K562 (cell line): Measurements from ENCODE around the gene DIPK1A. TPM values are rescaled to one million over a fixed set of nuclear protein-coding genes. Genes with fewer than 3 reads are reported as not detected.
A peak's percentile ranks its signal among the peaks of the same experiment; 100 is the strongest.

Source experiments
- BRD9 ChIP-seq: fragments of 450-650 bp; IDR thresholded peaks from 2 replicates; pipeline ENCODE4 v1.6.1; 2018; ENCODE audit warnings: low read depth; ENCODE audit not compliant: partially characterized antibody
- CREM ChIP-seq: IDR thresholded peaks from 2 replicates; pipeline ENCODE4 v1.6.1; 2014; ENCODE audit warnings: antibody characterized with exemption, low read depth
- ETV1 ChIP-seq: fragments of 450-650 bp; conservative IDR thresholded peaks from 2 replicates; pipeline ENCODE4 v1.6.1; 2016; ENCODE audit warnings: missing genetic modification characterization, control low read depth, low read depth, missing compliant biosample characterization
- KLF10 ChIP-seq: fragments of 250-450 bp; sonication (Bioruptor Pico); IDR thresholded peaks from 2 replicates; pipeline ENCODE4 v1.6.1; 2021; ENCODE audit warnings: matching md5 sums
- MCM7 ChIP-seq, 2 experiments: fragments of 450-650 bp; IDR thresholded peaks; 2 replicates each; pipeline ENCODE4 v1.6.1; 2016 to 2018
- MYC ChIP-seq, 2 experiments: fragments of 250-450 bp in 1 of 2; sonication (Bioruptor Pico) in 1 of 2; IDR thresholded peaks; 2 replicates each; pipeline versions ENCODE4 v1.5.1 to v1.6.1; 2012 to 2021; ENCODE audit warnings: low read depth in 2 of 2, borderline replicate concordance in 1 of 2, improper control_type of control experiment in 1 of 2, low read length in 1 of 2, mild to moderate bottlenecking in 1 of 2, moderate library complexity in 1 of 2
- NONO ChIP-seq, 2 experiments: fragments of 200-400 bp in 1 of 2; fragments of 450-650 bp in 1 of 2; formaldehyde crosslinking in 1 of 2; IDR thresholded peaks; 2 replicates each; pipeline ENCODE4 v1.6.1; 2017; ENCODE audit warnings: low read depth in 2 of 2, mild to moderate bottlenecking in 2 of 2, moderate library complexity in 2 of 2, low read length in 1 of 2
- ZBTB7A ChIP-seq: IDR thresholded peaks from 2 replicates; pipeline ENCODE4 v1.6.1; 2011; ENCODE audit warnings: low read depth, mild to moderate bottlenecking, low read length, moderate library complexity, borderline replicate concordance; ENCODE audit not compliant: control insufficient read depth
- polyA plus RNA-seq, 8 experiments: library from polyadenylated mRNA; depleted of rRNA in 4 of 8; stranded (reverse) in 5 of 8; unstranded in 3 of 8; fragments of >200 nt; fragmentation: Nextera tagmentation in 2 of 8; fragmentation: Illumina TruSeq in 1 of 8; extraction: Ambion mirVana in 2 of 8; extraction: Trizol in 1 of 8; gene quantifications; 2 replicates each; pipeline versions ENCODE4 v1.2.1 to v1.2.3, GENCODE V29; 2011 to 2014; ENCODE audit warnings: inconsistent platforms in 1 of 8, missing spikeins in 1 of 8
- total RNA-seq, 7 experiments: library from RNA; depleted of rRNA in 6 of 7; stranded (reverse); fragments of >200 nt in 6 of 7; fragmentation: Illumina TruSeq in 2 of 7; extraction: Trizol in 2 of 7; gene quantifications; 2 replicates each; pipeline versions ENCODE4 v1.2.1 to v1.2.3, GENCODE V29; 2011 to 2021; ENCODE audit warnings: low replicate concordance in 1 of 7
- TF ChIP-seq, protein P1 (sequence below), 2 experiments: fragments of 450-650 bp in 1 of 2; IDR thresholded peaks; 2 replicates each; pipeline ENCODE4 v1.6.1; 2011 to 2017; ENCODE audit warnings: low read depth in 2 of 2, antibody characterized with exemption in 1 of 2, borderline replicate concordance in 1 of 2, low read length in 1 of 2, mild to moderate bottlenecking in 1 of 2, mixed read lengths in 1 of 2; ENCODE audit not compliant: control insufficient read depth in 1 of 2
- TF ChIP-seq, protein P2 (sequence below), 2 experiments: fragments of 450-650 bp in 1 of 2; sonication (generic) in 1 of 2; formaldehyde crosslinking in 1 of 2; IDR thresholded peaks; 2 replicates each; pipeline versions ENCODE4 v1.7.1 to v1.9.0; 2016 to 2022; ENCODE audit warnings: inconsistent platforms in 1 of 2, mild to moderate bottlenecking in 1 of 2, missing genetic modification reagents in 1 of 2

Gene DIPK1A
- total and polyA plus RNA-seq, 9 of the 15 experiments (the other 6 are each of a cell fraction or from before 2014, with no cell fraction given), result 0.54 to 2.5 (median 1.3) TPM

DNA sequence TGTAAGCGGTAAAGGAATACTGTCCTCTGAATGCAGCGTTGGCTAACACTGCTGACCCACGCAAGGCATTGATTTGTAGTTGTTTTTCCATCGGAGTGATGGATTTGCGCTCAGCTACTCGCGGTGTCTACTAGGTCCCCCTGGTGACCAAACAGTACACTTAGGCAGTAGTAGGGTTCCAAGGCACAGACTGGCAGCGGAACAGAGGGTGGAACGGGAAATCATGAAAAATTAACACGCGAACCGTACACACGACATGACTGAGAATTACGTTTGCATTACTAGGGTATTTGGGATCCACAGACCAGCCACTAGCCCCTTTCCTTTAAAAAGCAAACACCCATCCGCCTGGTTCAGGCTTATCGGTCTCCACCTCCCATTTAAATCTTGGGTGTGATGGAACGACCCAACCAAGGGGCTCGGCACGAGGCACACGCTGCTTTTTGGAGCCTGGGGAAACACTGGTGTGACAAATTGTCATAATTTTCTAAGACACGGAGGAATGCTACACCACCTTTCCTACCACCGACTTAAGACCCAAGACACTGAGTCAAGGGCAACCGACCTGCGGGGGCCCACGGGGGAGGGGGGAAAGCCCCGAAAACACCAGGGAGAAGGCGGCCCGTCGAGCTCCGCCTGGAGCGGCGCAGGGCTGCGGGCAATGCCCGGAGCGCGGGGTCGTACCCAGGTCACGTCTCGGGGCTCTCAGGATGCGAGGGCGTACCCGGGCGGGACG is 699 bp downstream of the DIPK1A start (continued):
- TF ChIP-seq, protein P1, sequence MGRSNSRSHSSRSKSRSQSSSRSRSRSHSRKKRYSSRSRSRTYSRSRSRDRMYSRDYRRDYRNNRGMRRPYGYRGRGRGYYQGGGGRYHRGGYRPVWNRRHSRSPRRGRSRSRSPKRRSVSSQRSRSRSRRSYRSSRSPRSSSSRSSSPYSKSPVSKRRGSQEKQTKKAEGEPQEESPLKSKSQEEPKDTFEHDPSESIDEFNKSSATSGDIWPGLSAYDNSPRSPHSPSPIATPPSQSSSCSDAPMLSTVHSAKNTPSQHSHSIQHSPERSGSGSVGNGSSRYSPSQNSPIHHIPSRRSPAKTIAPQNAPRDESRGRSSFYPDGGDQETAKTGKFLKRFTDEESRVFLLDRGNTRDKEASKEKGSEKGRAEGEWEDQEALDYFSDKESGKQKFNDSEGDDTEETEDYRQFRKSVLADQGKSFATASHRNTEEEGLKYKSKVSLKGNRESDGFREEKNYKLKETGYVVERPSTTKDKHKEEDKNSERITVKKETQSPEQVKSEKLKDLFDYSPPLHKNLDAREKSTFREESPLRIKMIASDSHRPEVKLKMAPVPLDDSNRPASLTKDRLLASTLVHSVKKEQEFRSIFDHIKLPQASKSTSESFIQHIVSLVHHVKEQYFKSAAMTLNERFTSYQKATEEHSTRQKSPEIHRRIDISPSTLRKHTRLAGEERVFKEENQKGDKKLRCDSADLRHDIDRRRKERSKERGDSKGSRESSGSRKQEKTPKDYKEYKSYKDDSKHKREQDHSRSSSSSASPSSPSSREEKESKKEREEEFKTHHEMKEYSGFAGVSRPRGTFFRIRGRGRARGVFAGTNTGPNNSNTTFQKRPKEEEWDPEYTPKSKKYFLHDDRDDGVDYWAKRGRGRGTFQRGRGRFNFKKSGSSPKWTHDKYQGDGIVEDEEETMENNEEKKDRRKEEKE (IDR thresholded peaks at IDR 0.05; ENCODE audit: borderline replicate concordance in 1 of 2, control insufficient read depth in 1 of 2, low read depth in 2 of 2, low read length in 1 of 2), result 0 out of 4 replicates have a peak, but pooled peaks of 1 of the 2 experiments have one; percentile 23
- TF ChIP-seq ZBTB7A (no peak), MCM7 (IDR thresholded peaks at IDR 0.05) (no peak), CREM (0 out of 2 replicates have a peak, but pooled peaks have one; percentile 18), ETV1 (tag) (0 out of 2 replicates have a peak, but pooled peaks have one; percentile 14), KLF10 (CRISPR knock-in tag) (no peak), NONO (IDR thresholded peaks at IDR 0.05; ENCODE audit: low read depth in 2 of 2, low read length in 1 of 2) (0 out of 4 replicates have a peak, but pooled peaks of 1 of the 2 experiments have one; percentile 50), MYC (IDR thresholded peaks at IDR 0.05; ENCODE audit: low read depth, low read length) (0 out of 2 replicates have a peak, but pooled peaks have one; percentile 11), MYC (CRISPR knock-in tag; IDR thresholded peaks at IDR 0.05; ENCODE audit: borderline replicate concordance, low read depth) (no peak), BRD9 (peak; percentile 29)
- TF ChIP-seq, protein P2, sequence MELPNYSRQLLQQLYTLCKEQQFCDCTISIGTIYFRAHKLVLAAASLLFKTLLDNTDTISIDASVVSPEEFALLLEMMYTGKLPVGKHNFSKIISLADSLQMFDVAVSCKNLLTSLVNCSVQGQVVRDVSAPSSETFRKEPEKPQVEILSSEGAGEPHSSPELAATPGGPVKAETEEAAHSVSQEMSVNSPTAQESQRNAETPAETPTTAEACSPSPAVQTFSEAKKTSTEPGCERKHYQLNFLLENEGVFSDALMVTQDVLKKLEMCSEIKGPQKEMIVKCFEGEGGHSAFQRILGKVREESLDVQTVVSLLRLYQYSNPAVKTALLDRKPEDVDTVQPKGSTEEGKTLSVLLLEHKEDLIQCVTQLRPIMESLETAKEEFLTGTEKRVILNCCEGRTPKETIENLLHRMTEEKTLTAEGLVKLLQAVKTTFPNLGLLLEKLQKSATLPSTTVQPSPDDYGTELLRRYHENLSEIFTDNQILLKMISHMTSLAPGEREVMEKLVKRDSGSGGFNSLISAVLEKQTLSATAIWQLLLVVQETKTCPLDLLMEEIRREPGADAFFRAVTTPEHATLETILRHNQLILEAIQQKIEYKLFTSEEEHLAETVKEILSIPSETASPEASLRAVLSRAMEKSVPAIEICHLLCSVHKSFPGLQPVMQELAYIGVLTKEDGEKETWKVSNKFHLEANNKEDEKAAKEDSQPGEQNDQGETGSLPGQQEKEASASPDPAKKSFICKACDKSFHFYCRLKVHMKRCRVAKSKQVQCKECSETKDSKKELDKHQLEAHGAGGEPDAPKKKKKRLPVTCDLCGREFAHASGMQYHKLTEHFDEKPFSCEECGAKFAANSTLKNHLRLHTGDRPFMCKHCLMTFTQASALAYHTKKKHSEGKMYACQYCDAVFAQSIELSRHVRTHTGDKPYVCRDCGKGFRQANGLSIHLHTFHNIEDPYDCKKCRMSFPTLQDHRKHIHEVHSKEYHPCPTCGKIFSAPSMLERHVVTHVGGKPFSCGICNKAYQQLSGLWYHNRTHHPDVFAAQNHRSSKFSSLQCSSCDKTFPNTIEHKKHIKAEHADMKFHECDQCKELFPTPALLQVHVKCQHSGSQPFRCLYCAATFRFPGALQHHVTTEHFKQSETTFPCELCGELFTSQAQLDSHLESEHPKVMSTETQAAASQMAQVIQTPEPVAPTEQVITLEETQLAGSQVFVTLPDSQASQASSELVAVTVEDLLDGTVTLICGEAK (IDR thresholded peaks at IDR 0.05), result 0 out of 2 replicates have a peak, but pooled peaks have one; percentile 31
- TF ChIP-seq, protein P2 (CRISPR knock-in tag; IDR thresholded peaks at IDR 0.05), result no peak
